ENCODE results near the gene PAPPA. TPM values are rescaled to one million over a fixed set of nuclear protein-coding genes. Genes with fewer than 3 reads are reported as not detected.

PAPPA gene
- total RNA-seq, 2 experiments from 2014 or later = not detected

GRCh38 chr9:116361547-116361946, 208.0 kb downstream of the PAPPA start:
- Mint-ChIP-seq H3K27me3 (no peaks in the 10 kb centered on the region), H3K4me1 (no peaks in the 10 kb centered on the region), H3K27ac (no peak overlapping the region), H3K9me3 (no peaks in the 10 kb centered on the region), H3K36me3 (ENCODE audit: low read depth) (no peaks in the 10 kb centered on the region), H3K4me3 (no peak overlapping the region)
- POLR2A ChIA-PET = no interaction called here
- DNase-seq = no peak
- CTCF ChIA-PET = no interaction called here

- DNase-seq = no peak
These were observed 208.9 kb downstream of the PAPPA start for GRCh38 chr9:116362493-116362892.

GRCh38 chr9:116365056-116365471, 211.5 kb downstream of the PAPPA start:
- Mint-ChIP-seq H3K27me3 (no peaks in the 10 kb centered on the region), H3K4me1 (no peaks in the 10 kb centered on the region), H3K4me3 (no peak overlapping the region), H3K27ac (no peak overlapping the region), H3K9me3 (no peaks in the 10 kb centered on the region), H3K36me3 (ENCODE audit: low read depth) (no peaks in the 10 kb centered on the region)
- ChIA-PET POLR2A (no interaction called here), CTCF (no interaction called here)
- no peak for DNase-seq

More at GRCh38 chr9:116362493-116362892, 208.9 kb downstream of the PAPPA start:
- ChIA-PET CTCF (no interaction called here), POLR2A (no interaction called here)
- H3K27me3 Mint-ChIP-seq = no peaks in the 10 kb centered on the region
- H3K4me3 Mint-ChIP-seq = no peak overlapping the region
- no peaks in the 10 kb centered on the region for H3K9me3 Mint-ChIP-seq
- H3K4me1 Mint-ChIP-seq = no peaks in the 10 kb centered on the region
- H3K27ac Mint-ChIP-seq = no peak overlapping the region
- no peaks in the 10 kb centered on the region for H3K36me3 Mint-ChIP-seq (ENCODE audit: low read depth)

GRCh38 chr9:116366241-116366640, 212.7 kb downstream of the PAPPA start:
- POLR2A ChIA-PET = no interaction called here
- H3K9me3 Mint-ChIP-seq = no peaks in the 10 kb centered on the region
- H3K36me3 Mint-ChIP-seq (ENCODE audit: low read depth) = no peaks in the 10 kb centered on the region
- H3K27me3 Mint-ChIP-seq = no peaks in the 10 kb centered on the region
- no peak for DNase-seq
- no peak overlapping the region for H3K4me3 Mint-ChIP-seq
- H3K4me1 Mint-ChIP-seq = no peaks in the 10 kb centered on the region
- CTCF ChIA-PET = no interaction called here
- no peak overlapping the region for H3K27ac Mint-ChIP-seq

DNA sequence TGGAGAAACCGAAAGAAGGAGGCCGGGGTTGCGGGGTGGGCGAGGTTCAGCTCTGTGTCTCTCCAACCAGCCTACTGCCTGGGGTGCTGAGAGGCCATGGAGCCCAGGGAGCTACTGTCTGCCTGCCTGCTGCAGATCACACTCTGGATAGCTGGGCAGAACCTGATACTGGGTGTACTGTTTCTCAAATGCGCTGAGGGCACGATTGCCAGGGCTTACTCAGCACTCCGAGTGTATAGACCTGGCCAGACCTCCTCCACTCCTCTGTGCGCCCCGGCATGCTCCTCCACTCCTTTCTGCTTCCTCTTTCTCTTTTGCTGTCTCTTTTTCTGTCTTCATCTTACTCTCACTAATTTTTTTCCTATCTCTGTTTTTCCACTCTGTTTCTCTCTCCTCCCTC, 215.1 kb downstream of the PAPPA start:
- CTCF ChIA-PET = no interaction called here
- DNase-seq = no peak
- POLR2A ChIA-PET = no interaction called here
- Mint-ChIP-seq H3K4me1 (no peaks in the 10 kb centered on the region), H3K27me3 (no peaks in the 10 kb centered on the region), H3K4me3 (no peak overlapping the region), H3K9me3 (no peaks in the 10 kb centered on the region), H3K36me3 (ENCODE audit: low read depth) (no peaks in the 10 kb centered on the region), H3K27ac (no peak overlapping the region)

DNA sequence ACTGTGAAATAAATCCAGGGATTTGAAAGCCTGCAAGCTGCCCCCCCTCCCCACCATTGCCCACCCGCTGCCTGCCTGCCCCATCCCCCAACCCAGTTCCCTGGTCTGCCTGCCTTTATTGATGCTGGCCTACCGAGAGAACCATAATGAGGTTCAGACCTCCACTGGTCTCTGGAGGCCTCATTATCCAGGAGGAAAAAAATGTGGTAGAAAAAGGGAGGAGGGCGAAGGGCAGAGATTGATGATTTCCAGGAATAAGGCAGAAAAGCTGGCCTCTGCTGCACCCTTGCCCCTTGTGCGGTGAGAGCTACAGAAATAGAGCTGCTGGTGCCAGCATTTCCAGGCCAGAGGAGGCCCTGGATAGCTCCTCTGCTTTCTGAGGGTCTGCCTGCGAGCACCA, 216.1 kb downstream of the PAPPA start:
- H3K27me3 Mint-ChIP-seq = no peaks in the 10 kb centered on the region
- no peak overlapping the region for H3K27ac Mint-ChIP-seq
- no peak overlapping the region for H3K4me3 Mint-ChIP-seq
- CTCF ChIA-PET = no interaction called here
- DNase-seq = no peak
- no peaks in the 10 kb centered on the region for H3K36me3 Mint-ChIP-seq (ENCODE audit: low read depth)
- peaks cover 3% of the 10 kb centered on the region for H3K9me3 Mint-ChIP-seq
- H3K4me1 Mint-ChIP-seq = no peaks in the 10 kb centered on the region
- POLR2A ChIA-PET = no interaction called here

- H3K4me1 Mint-ChIP-seq = no peaks in the 10 kb centered on the region
- H3K27ac Mint-ChIP-seq = no peak overlapping the region
These were observed 217.0 kb downstream of the PAPPA start for GRCh38 chr9:116370556-116370955.

DNA sequence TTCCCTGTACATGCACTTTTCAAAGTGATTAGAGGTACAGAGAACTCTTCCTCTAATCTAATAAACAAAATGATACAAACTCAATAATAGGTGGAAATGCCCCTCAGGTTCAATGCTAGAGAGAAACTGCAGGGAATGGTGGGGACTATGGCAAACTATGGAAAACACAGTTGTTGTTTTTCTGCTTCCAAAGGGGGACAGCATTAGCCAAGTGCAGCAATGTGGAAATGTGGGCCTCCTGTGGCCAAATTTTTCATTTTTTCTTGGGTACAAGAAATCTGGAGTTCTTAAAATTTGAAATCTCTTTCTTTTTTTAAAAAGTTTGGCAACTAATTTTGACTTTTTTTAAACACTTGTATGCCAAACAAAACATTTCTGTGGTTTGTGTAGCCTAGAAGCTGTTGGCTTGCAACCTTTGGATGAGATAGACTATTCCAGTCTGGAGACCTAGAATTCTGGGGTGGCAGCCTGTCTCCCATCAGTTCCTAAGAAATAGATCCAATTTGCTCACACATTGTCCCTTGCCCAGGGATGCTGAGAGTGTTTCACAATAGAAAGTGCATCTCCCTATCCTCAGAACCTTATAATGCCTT, 218.6 kb downstream of the PAPPA start:
- H3K9me3 Mint-ChIP-seq = peaks cover 6% of the 10 kb centered on the region
- no peaks in the 10 kb centered on the region for H3K4me1 Mint-ChIP-seq
- DNase-seq = no peak
- POLR2A ChIA-PET = no interaction called here
- H3K36me3 Mint-ChIP-seq (ENCODE audit: low read depth) = no peaks in the 10 kb centered on the region
- no peaks in the 10 kb centered on the region for H3K27me3 Mint-ChIP-seq
- CTCF ChIA-PET = no interaction called here
- no peak overlapping the region for H3K4me3 Mint-ChIP-seq
- H3K27ac Mint-ChIP-seq = no peak overlapping the region

More at GRCh38 chr9:116370556-116370955, 217.0 kb downstream of the PAPPA start:
- POLR2A ChIA-PET = no interaction called here
- DNase-seq = no peak
- H3K27me3 Mint-ChIP-seq = no peaks in the 10 kb centered on the region
- no peaks in the 10 kb centered on the region for H3K36me3 Mint-ChIP-seq (ENCODE audit: low read depth)
- H3K4me3 Mint-ChIP-seq = no peak overlapping the region
- CTCF ChIA-PET = interaction anchor here (1.1 kb wide), 1 partner anchor 201 kb away, joined by 3 read pairs; no protein-coding TSS in a partner anchor
- H3K9me3 Mint-ChIP-seq = peaks cover 6% of the 10 kb centered on the region

- Mint-ChIP-seq H3K27me3 (no peaks in the 10 kb centered on the region), H3K36me3 (ENCODE audit: low read depth) (no peaks in the 10 kb centered on the region), H3K9me3 (peaks cover 6% of the 10 kb centered on the region), H3K4me1 (no peaks in the 10 kb centered on the region), H3K27ac (no peak overlapping the region), H3K4me3 (no peak overlapping the region)
- POLR2A ChIA-PET = no interaction called here
- no peak for DNase-seq
- CTCF ChIA-PET = no interaction called here
These were observed 219.2 kb downstream of the PAPPA start for GRCh38 chr9:116372786-116373185.

GRCh38 chr9:116377179-116377798, 223.7 kb downstream of the PAPPA start:
- DNase-seq = no peak
- ChIA-PET CTCF (interaction anchor here (1.0 kb wide), 1 partner anchor 784 kb away, joined by 3 read pairs; no protein-coding TSS in a partner anchor), POLR2A (no interaction called here)
- H3K4me3 Mint-ChIP-seq = no peak overlapping the region
- H3K9me3 Mint-ChIP-seq = peaks cover 6% of the 10 kb centered on the region
- no peaks in the 10 kb centered on the region for H3K4me1 Mint-ChIP-seq
- H3K27me3 Mint-ChIP-seq = no peaks in the 10 kb centered on the region
- H3K36me3 Mint-ChIP-seq (ENCODE audit: low read depth) = no peaks in the 10 kb centered on the region
- H3K27ac Mint-ChIP-seq = no peak overlapping the region

DNA sequence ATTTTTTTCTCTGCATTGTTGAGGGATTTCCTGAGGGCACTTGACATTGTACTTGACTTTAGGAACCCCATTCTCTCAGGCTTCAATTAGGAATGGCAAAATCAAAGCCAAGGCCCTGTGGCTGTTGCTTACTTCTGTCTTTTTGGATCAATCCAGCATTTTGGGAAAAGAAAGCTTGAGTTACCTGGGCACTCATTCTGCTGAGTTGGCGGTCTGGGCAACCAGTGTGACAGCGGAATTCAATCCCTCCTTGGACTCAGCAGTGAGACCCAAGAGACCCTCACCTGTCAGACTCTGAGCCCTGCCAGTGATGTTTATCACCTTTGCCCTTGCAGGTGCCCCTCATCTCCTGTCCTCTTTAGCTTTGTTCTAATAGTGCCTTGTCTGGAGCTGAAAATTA, 225.3 kb downstream of the PAPPA start:
- no peak for DNase-seq
- ChIA-PET POLR2A (no interaction called here), CTCF (no interaction called here)
- Mint-ChIP-seq H3K9me3 (peaks cover 5% of the 10 kb centered on the region), H3K36me3 (ENCODE audit: low read depth) (no peaks in the 10 kb centered on the region), H3K4me3 (no peak overlapping the region), H3K27ac (no peak overlapping the region), H3K27me3 (no peaks in the 10 kb centered on the region), H3K4me1 (no peaks in the 10 kb centered on the region)

- H3K4me3 Mint-ChIP-seq = no peak overlapping the region
- POLR2A ChIA-PET = no interaction called here
These were observed 226.2 kb downstream of the PAPPA start for GRCh38 chr9:116379821-116380220.

GRCh38 chr9:116380496-116380995, 227.0 kb downstream of the PAPPA start:
- POLR2A ChIA-PET = no interaction called here
- H3K4me1 Mint-ChIP-seq = no peaks in the 10 kb centered on the region
- no peak overlapping the region for H3K4me3 Mint-ChIP-seq
- no peaks in the 10 kb centered on the region for H3K27me3 Mint-ChIP-seq
- H3K9me3 Mint-ChIP-seq = no peaks in the 10 kb centered on the region
- DNase-seq = no peak
- H3K36me3 Mint-ChIP-seq (ENCODE audit: low read depth) = no peaks in the 10 kb centered on the region
- H3K27ac Mint-ChIP-seq = no peak overlapping the region
- CTCF ChIA-PET = no interaction called here

More at GRCh38 chr9:116379821-116380220, 226.2 kb downstream of the PAPPA start:
- Mint-ChIP-seq H3K27ac (no peak overlapping the region), H3K36me3 (ENCODE audit: low read depth) (no peaks in the 10 kb centered on the region), H3K27me3 (no peaks in the 10 kb centered on the region), H3K4me1 (no peaks in the 10 kb centered on the region), H3K9me3 (peaks cover 3% of the 10 kb centered on the region)
- CTCF ChIA-PET = no interaction called here
- DNase-seq = no peak

GRCh38 chr9:116381350-116381749, 227.8 kb downstream of the PAPPA start:
- Mint-ChIP-seq H3K4me1 (no peaks in the 10 kb centered on the region), H3K27me3 (no peaks in the 10 kb centered on the region), H3K9me3 (no peaks in the 10 kb centered on the region), H3K36me3 (ENCODE audit: low read depth) (no peaks in the 10 kb centered on the region), H3K27ac (no peak overlapping the region), H3K4me3 (no peak overlapping the region)
- no peak for DNase-seq
- CTCF ChIA-PET = no interaction called here
- POLR2A ChIA-PET = no interaction called here

Measured in activated CD4-positive, alpha-beta memory T cell treated with anti-CD3 and anti-CD28 coated beads, Interleukin-2, amount 10 ng/mL, durations not matched to agents 7 days and 5 days (primary cell).